NCI-H146 (cell line): ENCODE data around the gene RHOG.
"Not testable (repeated sequence)": the region's sequence is repeated elsewhere in the genome, so short reads cannot be mapped to it uniquely, and the experiment has no call there.

Source experiments
- DNase-seq: peaks from one replicate; lab custom pipeline; 2025; lab: John Stamatoyannopoulos, UW

The RHOG gene

GRCh38 chr11:3808861-3809623 lies 31.7 kb downstream of the RHOG start:
- peak; percentile 48 for DNase-seq

GRCh38 chr11:3807909-3808860 lies 32.6 kb downstream of the RHOG start, which contains the start of gene PGAP2:
Gene PGAP2, plus strand, starts transcription at chr11:3808560. Its CDS starts 2,700 bp downstream, at chr11:3811260.
- peak; percentile 75 for DNase-seq

- DNase-seq: no peak
These were observed 36.8 kb downstream of the RHOG start for GRCh38 chr11:3803726-3804495.

GRCh38 chr11:3802011-3802790 lies 38.6 kb downstream of the RHOG start:
- DNase-seq: no peak

GRCh38 chr11:3799873-3800272 lies 40.9 kb downstream of the RHOG start:
- no peak for DNase-seq

GRCh38 chr11:3799143-3799542 lies 41.6 kb downstream of the RHOG start:
- DNase-seq: no peak

GRCh38 chr11:3797329-3798090 lies 43.2 kb downstream of the RHOG start, which contains the start of gene NUP98:
Gene NUP98, minus strand, starts transcription at chr11:3797554. Its CDS starts 15,437 bp downstream, at chr11:3782117.
- DNase-seq: peak; percentile 100

GRCh38 chr11:3796801-3797328 lies 43.9 kb downstream of the RHOG start:
- peak; percentile 66 for DNase-seq

- no peak for DNase-seq
These were observed 44.4 kb downstream of the RHOG start for GRCh38 chr11:3796346-3796745.

- no peak for DNase-seq
These were observed 44.8 kb downstream of the RHOG start for GRCh38 chr11:3796002-3796311.

GRCh38 chr11:3795131-3796001 lies 45.4 kb downstream of the RHOG start:
- no peak for DNase-seq

- not testable (repeated sequence) for DNase-seq
These were observed 46.4 kb downstream of the RHOG start for GRCh38 chr11:3794387-3794786.

- DNase-seq: no peak
These were observed 53.9 kb downstream of the RHOG start for GRCh38 chr11:3786781-3787428.

GRCh38 chr11:3783611-3784010 lies 57.1 kb downstream of the RHOG start:
- no peak for DNase-seq

GRCh38 chr11:3782963-3783362 lies 57.8 kb downstream of the RHOG start:
- no peak for DNase-seq

GRCh38 chr11:3781423-3781822 lies 59.3 kb downstream of the RHOG start:
- DNase-seq: no peak
